ENCODE results near the gene FCRL5. TPM values are rescaled to one million over a fixed set of nuclear protein-coding genes. Genes with fewer than 3 reads are reported as not detected.

Gene FCRL5
- total RNA-seq, 1 donor from 2014 or later = not detected

Other genes with a start within 250 kb of the FCRL5 start
- gene FCRL4, start 45.6 kb upstream of the FCRL5 start, total RNA-seq = not detected in 2 replicates
- 0.12 and 0.25 TPM in 2 replicates for gene FCRL3, start 148.3 kb upstream of the FCRL5 start, total RNA-seq
- gene FCRL2, start 224.6 kb upstream of the FCRL5 start, total RNA-seq = not detected in 2 replicates

All from T-helper 1 cell treated with Interleukin-12 subunit alpha and Interleukin-12 subunit beta and Interleukin-4 antibody, amounts not matched to agents 30 ng/mL and 1 ng/mL, for 36 hours (primary cell).